SJCRH30 (cell line): Measurements from ENCODE around the gene SPECC1. TPM values are rescaled to one million over a fixed set of nuclear protein-coding genes. Genes with fewer than 3 reads are reported as not detected.

Source experiments
- DNase-seq, 2 experiments: peaks; one replicate each; pipeline ENCODE4 v3.0.0-alpha.2; 2015 to 2020
- H3K27ac ChIP-seq: fragments of 250-450 bp; sonication (Bioruptor Pico); 2 replicates; pipeline ENCODE4 v1.5.1; 2020; ENCODE audit warnings: mild to moderate bottlenecking, moderate library complexity
- H3K27me3 ChIP-seq: fragments of 250-450 bp; sonication (Bioruptor Pico); 2 replicates; pipeline ENCODE4 v1.5.1; 2020; ENCODE audit warnings: mild to moderate bottlenecking, moderate library complexity
- H3K36me3 ChIP-seq: fragments of 250-450 bp; sonication (Bioruptor Pico); 2 replicates; pipeline ENCODE4 v1.5.1; 2020; ENCODE audit warnings: mild to moderate bottlenecking, moderate library complexity
- H3K4me1 ChIP-seq: fragments of 250-450 bp; sonication (Bioruptor Pico); 2 replicates; pipeline ENCODE4 v1.5.1; 2020; ENCODE audit warnings: mild to moderate bottlenecking, moderate library complexity
- H3K4me3 ChIP-seq: fragments of 250-450 bp; sonication (Bioruptor Pico); 2 replicates; pipeline ENCODE4 v1.5.1; 2020; ENCODE audit warnings: mild to moderate bottlenecking, moderate library complexity
- H3K9me3 ChIP-seq: fragments of 250-450 bp; sonication (Bioruptor Pico); replicated peaks from 2 replicates; pipeline ENCODE4 v1.5.1; 2020; ENCODE audit warnings: mild to moderate bottlenecking, moderate library complexity
- total RNA-seq: library from RNA; depleted of rRNA; stranded (reverse); fragments of >200 nt; shearing (Covaris generic); gene quantifications from 2 replicates; pipeline ENCODE4 v1.2.3, GENCODE V29; 2014

The SPECC1 gene
- total RNA-seq, 1 experiment from 2014 or later: 167 TPM

GRCh38 chr17:20109076-20109475 lies 99.9 kb downstream of the SPECC1 start:
- Histone ChIP-seq H3K27me3 (peaks cover 3% of the 10 kb centered on the region), H3K4me1 (peaks cover 4% of the 10 kb centered on the region; the same call in 1 of the 2 replicates), H3K36me3 (no peaks in the 10 kb centered on the region), H3K4me3 (no peak overlapping the region), H3K27ac (no peak overlapping the region), H3K9me3 (no peaks in the 10 kb centered on the region)
- DNase-seq: peak; percentile 62 to 82

DNA sequence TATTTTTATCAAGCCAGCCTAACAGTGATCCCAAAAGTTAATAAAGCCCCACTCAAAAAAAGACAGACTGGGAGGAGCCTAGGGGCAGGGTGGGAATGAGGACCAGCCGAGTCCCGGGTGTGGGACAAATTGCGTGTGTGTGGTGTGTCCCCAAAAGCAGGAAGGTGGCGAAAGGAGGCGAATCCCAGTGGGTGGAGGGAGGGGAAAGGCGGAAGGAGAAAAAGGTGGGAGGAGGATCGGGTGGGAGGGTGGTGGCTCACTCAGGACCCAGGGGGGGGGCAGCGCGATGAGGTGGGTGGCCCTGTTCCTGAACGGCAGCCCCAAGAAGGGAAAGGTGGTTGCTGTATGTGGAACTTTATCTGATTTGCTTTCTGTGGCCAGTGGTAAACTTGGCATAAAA lies 102.4 kb downstream of the SPECC1 start:
- no peak overlapping the region for H3K27ac ChIP-seq
- no peak overlapping the region for H3K4me3 ChIP-seq
- peaks cover 4% of the 10 kb centered on the region; the same call in 1 of the 2 replicates for H3K4me1 ChIP-seq
- no peaks in the 10 kb centered on the region for H3K27me3 ChIP-seq
- DNase-seq: no peak
- H3K9me3 ChIP-seq: no peaks in the 10 kb centered on the region
- H3K36me3 ChIP-seq: no peaks in the 10 kb centered on the region

GRCh38 chr17:20114466-20114865 lies 105.3 kb downstream of the SPECC1 start:
- no peak for DNase-seq
- Histone ChIP-seq H3K4me3 (no peak overlapping the region), H3K4me1 (peaks cover 1% of the 10 kb centered on the region; the same call in 1 of the 2 replicates), H3K27me3 (no peaks in the 10 kb centered on the region; the same call in 1 of the 2 replicates), H3K36me3 (no peaks in the 10 kb centered on the region), H3K27ac (no peak overlapping the region), H3K9me3 (no peaks in the 10 kb centered on the region)

DNA sequence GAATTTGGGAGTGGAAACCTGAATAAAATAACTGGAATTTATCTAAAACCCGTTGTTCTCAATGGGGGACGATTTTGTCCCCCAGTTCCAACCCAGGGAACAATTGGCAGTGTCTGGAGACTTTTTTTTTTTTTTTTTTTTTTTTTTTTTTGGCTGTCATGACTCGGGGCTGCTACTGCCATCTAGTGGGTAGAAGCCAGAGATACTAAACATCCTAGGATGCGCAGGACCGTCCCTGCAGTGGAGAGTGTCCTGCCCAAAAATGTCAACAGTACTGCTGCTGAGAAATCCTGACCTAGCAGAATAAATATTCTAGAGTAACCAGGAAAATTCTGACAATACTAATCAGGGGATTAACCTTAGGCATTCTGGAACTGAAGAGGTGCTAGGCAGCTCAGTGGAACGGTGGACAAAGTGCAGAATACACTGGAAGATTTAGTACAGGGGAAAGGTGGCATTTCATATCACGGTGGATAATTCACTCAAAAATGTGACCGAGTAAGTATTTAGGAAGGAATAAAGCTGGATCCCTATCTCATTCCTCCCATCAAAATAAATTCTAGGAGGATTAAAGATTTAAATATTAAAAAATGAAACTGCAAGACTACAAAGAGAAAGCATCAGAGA lies 107.6 kb downstream of the SPECC1 start:
- Histone ChIP-seq H3K4me1 (peaks cover under 1% of the 10 kb centered on the region; the same call in 1 of the 2 replicates), H3K9me3 (no peaks in the 10 kb centered on the region)
- peak; percentile 80 to 95 for DNase-seq

DNA sequence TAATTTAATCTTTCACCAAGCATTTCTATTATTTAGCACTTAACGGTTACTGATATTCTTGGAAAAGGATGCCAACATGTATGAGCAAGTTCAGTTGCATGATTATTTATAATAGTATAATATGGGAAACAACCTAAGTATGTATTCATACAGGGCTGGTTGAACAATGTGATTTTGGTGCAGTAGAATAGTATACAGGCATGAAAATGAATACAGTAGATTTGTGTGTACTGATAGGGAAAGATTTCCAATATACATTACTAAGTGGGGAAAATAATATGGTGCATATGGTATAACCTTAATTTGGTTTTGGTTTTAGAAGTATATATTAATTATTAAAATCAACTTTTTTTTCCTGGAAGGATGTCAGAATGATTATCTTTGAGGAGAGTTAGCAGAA lies 109.1 kb downstream of the SPECC1 start:
- H3K9me3 ChIP-seq: no peaks in the 10 kb centered on the region
- DNase-seq: no peak
- H3K36me3 ChIP-seq: no peaks in the 10 kb centered on the region
- peaks cover 4% of the 10 kb centered on the region for H3K4me1 ChIP-seq
- no peaks in the 10 kb centered on the region; the same call in 1 of the 2 replicates for H3K27me3 ChIP-seq
- H3K4me3 ChIP-seq: no peak overlapping the region
- H3K27ac ChIP-seq: no peak overlapping the region

More for the DNA sequence above, 107.6 kb downstream of the SPECC1 start:
- Histone ChIP-seq H3K36me3 (no peaks in the 10 kb centered on the region), H3K27ac (no peak overlapping the region), H3K27me3 (no peaks in the 10 kb centered on the region; the same call in 1 of the 2 replicates), H3K4me3 (no peak overlapping the region)

GRCh38 chr17:20120836-20121235 lies 111.7 kb downstream of the SPECC1 start:
- H3K4me1 ChIP-seq: peaks cover 4% of the 10 kb centered on the region
- no peaks in the 10 kb centered on the region for H3K9me3 ChIP-seq
- no peak overlapping the region for H3K27ac ChIP-seq
- no peaks in the 10 kb centered on the region for H3K36me3 ChIP-seq
- H3K27me3 ChIP-seq: no peaks in the 10 kb centered on the region; the same call in 1 of the 2 replicates
- no peak overlapping the region for H3K4me3 ChIP-seq
- DNase-seq: peak in 1 of 2 experiments; percentile 37

GRCh38 chr17:20121359-20122253 lies 112.4 kb downstream of the SPECC1 start:
- no peak overlapping the region for H3K4me3 ChIP-seq
- H3K27ac ChIP-seq: no peak overlapping the region

DNA sequence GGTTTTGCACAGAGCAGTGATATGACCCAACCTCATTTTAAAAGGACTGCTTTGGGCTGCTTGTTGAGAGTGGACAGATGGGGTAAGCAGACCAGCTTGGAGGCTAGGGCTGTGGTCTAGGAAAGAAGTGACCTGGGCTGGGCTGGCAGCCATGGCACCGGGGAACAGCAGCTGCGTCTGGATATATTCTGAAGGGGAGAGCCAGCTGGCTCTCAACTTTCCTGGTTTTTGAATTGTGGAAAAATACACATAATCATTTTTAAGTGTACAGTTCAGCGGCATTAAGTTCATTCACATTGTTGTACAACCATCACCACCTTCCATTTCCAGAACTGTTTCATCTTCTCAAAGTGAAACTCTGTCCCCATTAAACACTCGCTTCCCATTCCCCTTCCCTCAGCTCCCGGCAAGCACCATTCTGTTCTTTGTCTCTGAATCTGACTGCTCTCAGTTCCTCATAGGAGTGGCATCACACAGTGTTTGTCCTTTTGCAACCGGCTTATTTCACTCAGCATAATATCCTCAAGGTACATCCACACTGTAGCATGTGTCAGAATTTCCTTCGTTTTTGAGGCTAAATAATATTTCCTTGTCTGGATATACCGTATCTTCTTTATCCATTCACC lies 113.2 kb downstream of the SPECC1 start:
- Histone ChIP-seq H3K27ac (no peak overlapping the region), H3K36me3 (no peaks in the 10 kb centered on the region), H3K4me3 (no peak overlapping the region), H3K9me3 (no peaks in the 10 kb centered on the region), H3K27me3 (no peaks in the 10 kb centered on the region), H3K4me1 (peaks cover 4% of the 10 kb centered on the region)
- DNase-seq: peak; percentile 49 to 63

More at GRCh38 chr17:20121359-20122253, 112.4 kb downstream of the SPECC1 start:
- H3K36me3 ChIP-seq: no peaks in the 10 kb centered on the region
- peaks cover 4% of the 10 kb centered on the region for H3K4me1 ChIP-seq
- H3K27me3 ChIP-seq: no peaks in the 10 kb centered on the region; the same call in 1 of the 2 replicates
- peak; percentile 77 to 93 for DNase-seq
- H3K9me3 ChIP-seq: no peaks in the 10 kb centered on the region

DNA sequence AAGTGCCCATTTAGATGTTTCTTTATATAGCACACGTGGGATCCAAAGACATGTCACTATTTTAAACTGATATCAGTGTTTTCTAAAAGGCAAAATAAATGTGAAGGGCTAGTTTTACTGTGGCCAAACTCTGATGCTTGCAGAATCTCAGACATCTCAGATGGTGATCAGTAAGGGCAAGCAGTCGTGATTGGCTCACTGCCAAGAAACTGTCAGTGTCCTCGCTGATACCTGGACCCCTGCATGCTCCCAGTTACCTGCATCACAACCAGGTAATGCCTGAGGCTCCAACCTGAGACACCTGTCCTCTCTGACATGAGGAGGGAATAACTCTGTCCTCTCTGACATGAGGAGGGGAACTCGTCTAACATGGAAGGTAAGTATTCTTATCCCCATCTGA lies 114.0 kb downstream of the SPECC1 start:
- H3K27me3 ChIP-seq: no peaks in the 10 kb centered on the region

DNA sequence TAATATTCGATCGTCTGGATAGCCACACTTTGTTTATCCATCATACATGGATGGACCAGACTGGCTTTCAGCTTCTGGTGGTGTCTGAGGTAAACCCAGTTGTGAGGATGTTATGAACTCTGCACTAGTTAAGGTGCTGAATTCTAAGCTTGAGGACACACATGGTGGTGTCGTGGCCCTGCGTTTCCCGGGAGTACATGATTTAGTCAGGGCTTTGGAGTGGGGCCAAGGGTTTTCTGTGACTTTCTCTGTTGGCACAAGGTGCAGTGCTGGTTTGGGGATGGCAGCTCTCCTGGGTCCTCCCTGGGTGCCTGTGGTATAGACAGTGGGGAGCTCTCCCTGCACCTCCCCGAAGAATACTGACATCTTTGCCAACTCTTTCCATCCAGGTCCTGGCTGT lies 116.6 kb downstream of the SPECC1 start:
- no peaks in the 10 kb centered on the region for H3K36me3 ChIP-seq
- peaks cover 13% of the 10 kb centered on the region for H3K4me1 ChIP-seq
- H3K9me3 ChIP-seq: no peaks in the 10 kb centered on the region
- no peak for DNase-seq
- no peak overlapping the region for H3K27ac ChIP-seq
- no peaks in the 10 kb centered on the region for H3K27me3 ChIP-seq
- no peak overlapping the region for H3K4me3 ChIP-seq

More for the DNA sequence above, 114.0 kb downstream of the SPECC1 start:
- no peak for DNase-seq
- H3K4me3 ChIP-seq: no peak overlapping the region
- H3K4me1 ChIP-seq: peaks cover 10% of the 10 kb centered on the region
- no peaks in the 10 kb centered on the region for H3K9me3 ChIP-seq
- no peaks in the 10 kb centered on the region for H3K36me3 ChIP-seq
- H3K27ac ChIP-seq: no peak overlapping the region

DNA sequence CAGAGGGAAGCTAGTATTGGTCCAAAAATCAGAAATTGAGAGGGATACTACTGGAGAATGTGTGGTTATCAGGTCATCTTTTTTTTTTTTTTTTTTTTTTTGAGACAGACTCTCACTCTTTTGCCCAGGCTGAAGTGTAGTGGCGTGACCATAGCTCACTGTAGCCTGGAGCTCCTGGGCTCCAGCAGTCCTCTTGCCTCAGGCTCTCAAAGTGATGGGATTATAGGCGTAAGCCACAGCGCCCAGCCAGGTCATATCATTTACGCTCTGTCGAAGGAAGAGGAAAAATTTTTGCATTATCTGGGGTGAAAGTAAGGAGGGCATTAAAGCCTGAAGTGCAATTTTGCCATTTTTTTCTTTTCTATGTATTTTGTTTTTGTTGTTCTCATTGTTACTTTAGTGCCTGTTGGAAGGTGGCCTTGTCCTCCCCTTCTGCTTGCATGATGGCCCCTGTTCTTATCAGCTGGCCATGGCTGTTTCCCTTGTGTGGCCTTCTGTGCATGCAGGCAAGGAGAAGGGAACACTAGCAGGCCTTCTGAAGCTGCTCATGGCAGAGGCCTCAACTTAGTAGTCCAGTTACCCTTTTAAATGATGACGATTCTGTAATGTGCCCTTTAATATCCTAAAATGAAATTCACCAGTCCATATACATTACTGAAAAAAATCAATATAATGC lies 118.3 kb downstream of the SPECC1 start:
- H3K27ac ChIP-seq: no peak overlapping the region

GRCh38 chr17:20128036-20128667 lies 119.0 kb downstream of the SPECC1 start:
- Histone ChIP-seq H3K4me3 (no peak overlapping the region), H3K36me3 (no peaks in the 10 kb centered on the region), H3K27me3 (no peaks in the 10 kb centered on the region), H3K9me3 (no peaks in the 10 kb centered on the region), H3K4me1 (peaks cover 9% of the 10 kb centered on the region; the same call in 1 of the 2 replicates), H3K27ac (no peak overlapping the region)
- DNase-seq: no peak

More for the DNA sequence above, 118.3 kb downstream of the SPECC1 start:
- Histone ChIP-seq H3K9me3 (no peaks in the 10 kb centered on the region), H3K4me3 (no peak overlapping the region), H3K36me3 (no peaks in the 10 kb centered on the region), H3K4me1 (peaks cover 9% of the 10 kb centered on the region; the same call in 1 of the 2 replicates), H3K27me3 (no peaks in the 10 kb centered on the region)
- DNase-seq: peak; percentile 42 to 68

- DNase-seq: no peak
- Histone ChIP-seq H3K4me3 (no peak overlapping the region), H3K27me3 (peaks cover 6% of the 10 kb centered on the region), H3K27ac (no peak overlapping the region), H3K36me3 (no peaks in the 10 kb centered on the region), H3K4me1 (no peaks in the 10 kb centered on the region), H3K9me3 (no peaks in the 10 kb centered on the region)
Measured at GRCh38 chr17:20133517-20133916, 124.4 kb downstream of the SPECC1 start.
